GM13977 (cell line): ENCODE results near the gene ZC3H15.

Source experiments
- DNase-seq: peaks from one replicate; pipeline ENCODE4 v3.0.0; 2012; ENCODE audit warnings: low spot score
- CTCF ChIP-seq: IDR thresholded peaks from 2 replicates; pipeline ENCODE4 v1.5.1; 2012; ENCODE audit warnings: mild to moderate bottlenecking, control low read depth; ENCODE audit not compliant: insufficient read depth; ENCODE audit errors: extremely low read depth, missing control alignments
- in situ Hi-C: fragments of 300-500 bp; cut with MboI; formaldehyde crosslinking; loops from one replicate; pipeline ENCODE4 v1.12.0; 2022; ENCODE audit warnings: low sequenced_read_pairs, low pct_unique_long_range_greater_than_20kb, mixed read lengths, inconsistent platforms; ENCODE audit not compliant: unreplicated experiment

The ZC3H15 gene

GRCh38 chr2:186534406-186534805 lies 48.3 kb downstream of the ZC3H15 start:
- no peak for TF ChIP-seq CTCF
- in situ Hi-C loops: no loop called here

GRCh38 chr2:186535861-186536260 lies 49.8 kb downstream of the ZC3H15 start:
- no peak for DNase-seq
- no peak for TF ChIP-seq CTCF
- in situ Hi-C loops: no loop called here

More at GRCh38 chr2:186534406-186534805, 48.3 kb downstream of the ZC3H15 start:
- DNase-seq: no peak

GRCh38 chr2:186537019-186537418 lies 51.0 kb downstream of the ZC3H15 start:
- in situ Hi-C loops: no loop called here
- no peak for DNase-seq
- TF ChIP-seq CTCF: no peak

GRCh38 chr2:186540941-186541340 lies 54.9 kb downstream of the ZC3H15 start:
- in situ Hi-C loops: no loop called here
- DNase-seq: no peak

GRCh38 chr2:186542002-186542401 lies 55.9 kb downstream of the ZC3H15 start:
- TF ChIP-seq CTCF: no peak
- in situ Hi-C loops: no loop called here
- no peak for DNase-seq

More at GRCh38 chr2:186540941-186541340, 54.9 kb downstream of the ZC3H15 start:
- TF ChIP-seq CTCF: no peak

- no peak for TF ChIP-seq CTCF
- in situ Hi-C loops: no loop called here
Observed at GRCh38 chr2:186543561-186544131, 57.6 kb downstream of the ZC3H15 start.

GRCh38 chr2:186544255-186544675 lies 58.2 kb downstream of the ZC3H15 start:
- no peak for DNase-seq

More at GRCh38 chr2:186543561-186544131, 57.6 kb downstream of the ZC3H15 start:
- no peak for DNase-seq

More at GRCh38 chr2:186544255-186544675, 58.2 kb downstream of the ZC3H15 start:
- in situ Hi-C loops: no loop called here
- TF ChIP-seq CTCF: no peak
